ENCODE measurements around the gene GPD2.

GPD2 gene

GRCh38 chr2:156541229-156541628 is 105.0 kb downstream of the GPD2 start:
- Histone ChIP-seq H3K4me1 (ENCODE audit: insufficient read depth, low read length, poor library complexity, severe bottlenecking) (no peaks in the 10 kb centered on the region), H3K36me3 (ENCODE audit: insufficient read depth, low read length) (no peaks in the 10 kb centered on the region), H3K4me3 (ENCODE audit: low read length, poor library complexity, severe bottlenecking) (no peak overlapping the region), H3K4me2 (ENCODE audit: low read depth, low read length, poor library complexity, severe bottlenecking) (no peak overlapping the region), H4K20me1 (ENCODE audit: insufficient read depth, low read length, poor library complexity, severe bottlenecking) (no peaks in the 10 kb centered on the region), H3F3A (ENCODE audit: low read depth) (no peaks in the 10 kb centered on the region), H3K9me3 (ENCODE audit: insufficient read depth, low read depth, low read length) (no peaks in the 10 kb centered on the region), H3K27me3 (ENCODE audit: insufficient read depth, low read length, poor library complexity, severe bottlenecking) (no peaks in the 10 kb centered on the region), H3K9ac (ENCODE audit: low read depth, low read length, poor library complexity, severe bottlenecking) (no peak overlapping the region), H3K9me2 (replicated peaks; ENCODE audit: low read depth, low read length) (no peaks in the 10 kb centered on the region), H2AFZ (ENCODE audit: low read length) (no peak overlapping the region), H3K79me2 (ENCODE audit: insufficient read depth, low read length) (no peaks in the 10 kb centered on the region)
- no peak for TF ChIP-seq EZH2phosphoT487 (IDR thresholded peaks at IDR 0.05; ENCODE audit: borderline replicate concordance)
- TF ChIP-seq, protein P1, sequence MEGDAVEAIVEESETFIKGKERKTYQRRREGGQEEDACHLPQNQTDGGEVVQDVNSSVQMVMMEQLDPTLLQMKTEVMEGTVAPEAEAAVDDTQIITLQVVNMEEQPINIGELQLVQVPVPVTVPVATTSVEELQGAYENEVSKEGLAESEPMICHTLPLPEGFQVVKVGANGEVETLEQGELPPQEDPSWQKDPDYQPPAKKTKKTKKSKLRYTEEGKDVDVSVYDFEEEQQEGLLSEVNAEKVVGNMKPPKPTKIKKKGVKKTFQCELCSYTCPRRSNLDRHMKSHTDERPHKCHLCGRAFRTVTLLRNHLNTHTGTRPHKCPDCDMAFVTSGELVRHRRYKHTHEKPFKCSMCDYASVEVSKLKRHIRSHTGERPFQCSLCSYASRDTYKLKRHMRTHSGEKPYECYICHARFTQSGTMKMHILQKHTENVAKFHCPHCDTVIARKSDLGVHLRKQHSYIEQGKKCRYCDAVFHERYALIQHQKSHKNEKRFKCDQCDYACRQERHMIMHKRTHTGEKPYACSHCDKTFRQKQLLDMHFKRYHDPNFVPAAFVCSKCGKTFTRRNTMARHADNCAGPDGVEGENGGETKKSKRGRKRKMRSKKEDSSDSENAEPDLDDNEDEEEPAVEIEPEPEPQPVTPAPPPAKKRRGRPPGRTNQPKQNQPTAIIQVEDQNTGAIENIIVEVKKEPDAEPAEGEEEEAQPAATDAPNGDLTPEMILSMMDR (conservative IDR thresholded peaks at IDR 0.05; ENCODE audit: low read length), result no peak

GRCh38 chr2:156541706-156542105 is 105.5 kb downstream of the GPD2 start:
- H3K27me3 ChIP-seq (ENCODE audit: insufficient read depth, low read length, poor library complexity, severe bottlenecking), result no peaks in the 10 kb centered on the region
- no peak overlapping the region for H3K9ac ChIP-seq (ENCODE audit: low read depth, low read length, poor library complexity, severe bottlenecking)
- TF ChIP-seq, protein P1 (conservative IDR thresholded peaks at IDR 0.05; ENCODE audit: low read length), result no peak
- no peak for TF ChIP-seq EZH2phosphoT487 (IDR thresholded peaks at IDR 0.05; ENCODE audit: borderline replicate concordance)
- H3K4me2 ChIP-seq (ENCODE audit: low read depth, low read length, poor library complexity, severe bottlenecking), result no peak overlapping the region
- H3K4me3 ChIP-seq (ENCODE audit: low read length, poor library complexity, severe bottlenecking), result no peak overlapping the region
- H3K36me3 ChIP-seq (ENCODE audit: insufficient read depth, low read length), result no peaks in the 10 kb centered on the region
- no peaks in the 10 kb centered on the region for H3F3A ChIP-seq (ENCODE audit: low read depth)
- H3K79me2 ChIP-seq (ENCODE audit: insufficient read depth, low read length), result no peaks in the 10 kb centered on the region
- no peaks in the 10 kb centered on the region for H3K9me3 ChIP-seq (ENCODE audit: insufficient read depth, low read depth, low read length)
- no peaks in the 10 kb centered on the region for H3K9me2 ChIP-seq (replicated peaks; ENCODE audit: low read depth, low read length)
- H3K4me1 ChIP-seq (ENCODE audit: insufficient read depth, low read length, poor library complexity, severe bottlenecking), result no peaks in the 10 kb centered on the region
- H4K20me1 ChIP-seq (ENCODE audit: insufficient read depth, low read length, poor library complexity, severe bottlenecking), result no peaks in the 10 kb centered on the region
- no peak overlapping the region for H2AFZ ChIP-seq (ENCODE audit: low read length)

DNA sequence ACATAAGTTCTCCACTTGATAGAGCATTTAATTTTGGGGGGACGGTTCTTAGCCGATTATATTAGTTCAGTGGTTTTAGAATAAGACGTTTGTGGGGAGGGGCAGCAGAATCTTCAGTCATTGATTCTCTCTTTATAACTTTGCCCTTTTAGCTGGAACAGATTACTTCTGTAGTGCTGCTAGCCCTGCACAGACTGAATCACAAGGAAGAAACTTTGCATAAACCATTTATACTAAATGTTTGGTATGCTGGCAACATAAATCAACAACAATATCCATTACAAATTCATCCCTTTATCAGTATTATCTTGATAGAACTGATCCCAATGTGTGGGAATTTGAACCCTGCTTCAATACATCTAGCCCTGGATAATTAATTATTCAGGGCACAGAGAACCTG is 112.2 kb downstream of the GPD2 start:
- no peaks in the 10 kb centered on the region for H3F3A ChIP-seq (ENCODE audit: low read depth)
- no peaks in the 10 kb centered on the region for H3K9me3 ChIP-seq (ENCODE audit: insufficient read depth, low read depth, low read length)
- no peaks in the 10 kb centered on the region for H4K20me1 ChIP-seq (ENCODE audit: insufficient read depth, low read length, poor library complexity, severe bottlenecking)
- H3K27me3 ChIP-seq (ENCODE audit: insufficient read depth, low read length, poor library complexity, severe bottlenecking), result no peaks in the 10 kb centered on the region
- no peaks in the 10 kb centered on the region for H3K79me2 ChIP-seq (ENCODE audit: insufficient read depth, low read length)
- H2AFZ ChIP-seq (ENCODE audit: low read length), result no peak overlapping the region
- no peak overlapping the region for H3K4me3 ChIP-seq (ENCODE audit: low read length, poor library complexity, severe bottlenecking)
- H3K4me2 ChIP-seq (ENCODE audit: low read depth, low read length, poor library complexity, severe bottlenecking), result no peak overlapping the region
- no peaks in the 10 kb centered on the region for H3K9me2 ChIP-seq (replicated peaks; ENCODE audit: low read depth, low read length)
- no peaks in the 10 kb centered on the region for H3K4me1 ChIP-seq (ENCODE audit: insufficient read depth, low read length, poor library complexity, severe bottlenecking)
- H3K36me3 ChIP-seq (ENCODE audit: insufficient read depth, low read length), result peaks cover 3% of the 10 kb centered on the region; the same call in 1 of the 2 replicates
- no peak for TF ChIP-seq EZH2phosphoT487 (IDR thresholded peaks at IDR 0.05; ENCODE audit: borderline replicate concordance)
- TF ChIP-seq, protein P1 (conservative IDR thresholded peaks at IDR 0.05; ENCODE audit: low read length), result no peak
- H3K9ac ChIP-seq (ENCODE audit: low read depth, low read length, poor library complexity, severe bottlenecking), result no peak overlapping the region
